NCI-H446 (cell line): Measurements from ENCODE around the gene ETV6.
A peak's percentile ranks its signal among the peaks of the same experiment; 100 is the strongest.
"Not testable (repeated sequence)": the region's sequence is repeated elsewhere in the genome, so short reads cannot be mapped to it uniquely, and the experiment has no call there.

Experiments used
- DNase-seq, 2 experiments: peaks; one replicate each; lab custom pipeline; 2025; lab: John Stamatoyannopoulos, UW

The ETV6 gene

GRCh38 chr12:11649413-11650285 lies at the start of gene ETV6:
ETV6 (plus strand) TSS chr12:11649674; CDS start chr12:11650128, 454 bp downstream.
- DNase-seq: peak; percentile 43 to 67

DNA sequence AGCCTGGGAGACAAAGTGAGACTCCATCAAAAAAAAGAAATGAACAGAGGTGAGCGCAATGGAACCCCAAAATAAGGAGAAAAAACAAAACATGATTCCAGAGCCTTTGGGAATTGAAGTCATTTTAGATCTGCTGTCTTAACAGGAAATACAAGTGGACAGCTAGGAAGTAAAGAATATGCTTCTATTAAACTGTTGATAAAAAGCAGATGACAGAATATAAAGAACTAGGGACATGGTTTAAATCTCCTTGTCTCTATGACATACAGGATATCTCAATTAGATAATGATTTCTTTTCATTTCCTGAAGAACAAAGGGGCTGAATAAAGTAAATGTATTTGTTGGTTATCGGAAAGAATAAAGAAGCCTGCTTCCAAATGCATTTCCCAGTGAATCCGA lies 49.3 kb upstream of the ETV6 start:
- no peak for DNase-seq

- DNase-seq: no peak
These were observed 47.8 kb upstream of the ETV6 start for GRCh38 chr12:11601647-11602046.

GRCh38 chr12:11607313-11608081 lies 42.0 kb upstream of the ETV6 start:
- DNase-seq: no peak

- no peak for DNase-seq
These were observed 40.4 kb upstream of the ETV6 start for GRCh38 chr12:11609045-11609444.

- no peak for DNase-seq
These were observed 34.0 kb upstream of the ETV6 start for GRCh38 chr12:11615481-11615880.

GRCh38 chr12:11618046-11618445 lies 31.4 kb upstream of the ETV6 start:
- no peak for DNase-seq

- no peak for DNase-seq
These were observed 27.6 kb upstream of the ETV6 start for GRCh38 chr12:11621797-11622423.

- DNase-seq: no peak
These were observed 26.6 kb upstream of the ETV6 start for GRCh38 chr12:11622876-11623281.

DNA sequence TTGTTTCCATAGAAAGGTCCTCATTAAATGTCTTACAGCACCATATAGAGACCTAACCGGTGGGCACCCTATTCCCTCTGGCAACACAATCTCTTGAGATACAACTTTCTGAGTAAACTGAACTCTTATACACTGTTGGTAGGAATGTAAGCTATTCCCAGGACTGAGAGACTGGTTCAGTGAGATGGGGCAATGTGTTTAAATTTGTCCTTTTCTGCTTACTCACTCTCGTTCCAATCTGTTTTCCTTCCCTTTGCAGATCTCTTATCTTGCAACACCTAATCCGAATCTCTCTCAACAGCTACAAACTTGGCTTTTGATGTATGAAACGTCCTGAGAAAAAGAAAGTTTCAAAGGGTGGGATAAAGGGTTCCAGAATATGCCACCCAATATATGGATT lies 26.1 kb upstream of the ETV6 start:
- no peak for DNase-seq

DNA sequence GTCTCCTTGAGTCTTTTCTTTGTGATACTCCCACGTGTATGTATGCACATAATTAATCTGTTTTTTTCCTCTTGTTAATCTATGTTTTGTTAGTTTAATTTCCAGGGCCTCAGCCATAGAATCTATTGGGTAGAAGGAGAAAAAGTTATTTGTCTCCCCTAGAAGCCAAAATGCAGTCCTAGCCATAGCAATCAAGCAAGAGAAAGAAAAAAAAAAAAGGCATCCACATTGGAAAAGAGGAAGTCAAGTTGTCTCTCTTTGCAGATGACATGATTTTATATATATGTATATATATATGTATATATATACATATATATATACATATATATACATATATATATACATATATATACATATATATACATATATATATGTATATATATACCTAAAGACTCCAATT lies 25.4 kb upstream of the ETV6 start:
- DNase-seq: no peak

DNA sequence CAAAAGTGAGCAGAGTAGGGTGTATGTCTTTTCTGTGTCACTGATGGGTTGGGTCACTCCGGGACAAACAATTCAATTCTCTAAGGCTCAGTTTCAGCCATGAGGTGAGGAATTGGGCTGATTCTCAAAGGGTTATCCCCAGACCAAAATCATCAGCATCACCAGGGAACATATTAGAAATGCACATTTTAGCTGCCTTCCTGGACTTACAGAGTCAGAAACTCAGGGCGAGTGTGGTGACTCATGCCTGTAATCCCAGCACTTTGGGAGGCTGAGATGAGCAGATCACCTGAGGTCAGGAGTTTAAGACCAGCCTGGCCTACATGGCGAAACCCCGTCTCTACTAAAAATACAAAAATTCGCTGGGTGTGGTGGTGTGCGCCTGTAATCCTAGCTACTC lies 21.8 kb upstream of the ETV6 start:
- not testable (repeated sequence) for DNase-seq

GRCh38 chr12:11628353-11628752 lies 21.1 kb upstream of the ETV6 start:
- DNase-seq: no peak

GRCh38 chr12:11630046-11630706 lies 19.3 kb upstream of the ETV6 start:
- DNase-seq: peak in 1 of 2 experiments; percentile 68

- no peak for DNase-seq
These were observed 18.2 kb upstream of the ETV6 start for GRCh38 chr12:11631288-11631687.

GRCh38 chr12:11631881-11632280 lies 17.6 kb upstream of the ETV6 start:
- DNase-seq: not testable (repeated sequence)

- DNase-seq: no peak
These were observed 15.5 kb upstream of the ETV6 start for GRCh38 chr12:11633968-11634367.

DNA sequence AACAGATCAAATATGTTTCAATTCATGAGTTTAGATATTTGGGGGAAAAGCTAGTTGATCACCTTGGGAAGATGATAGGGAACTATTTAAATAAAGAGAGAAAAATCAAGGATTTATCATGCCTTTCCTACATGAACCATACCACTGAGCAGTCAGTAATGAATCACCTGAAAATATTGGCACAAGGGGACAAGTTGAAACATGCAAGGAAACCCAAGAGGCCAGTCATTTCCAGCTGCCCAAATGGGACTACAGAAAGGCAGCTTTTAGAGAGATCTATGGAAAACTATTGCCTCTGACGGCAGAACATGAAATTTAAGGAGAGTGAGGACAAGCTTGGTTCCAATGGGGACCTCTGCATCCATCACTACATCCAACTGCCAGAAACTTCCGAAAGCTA lies 14.1 kb upstream of the ETV6 start:
- no peak for DNase-seq

DNA sequence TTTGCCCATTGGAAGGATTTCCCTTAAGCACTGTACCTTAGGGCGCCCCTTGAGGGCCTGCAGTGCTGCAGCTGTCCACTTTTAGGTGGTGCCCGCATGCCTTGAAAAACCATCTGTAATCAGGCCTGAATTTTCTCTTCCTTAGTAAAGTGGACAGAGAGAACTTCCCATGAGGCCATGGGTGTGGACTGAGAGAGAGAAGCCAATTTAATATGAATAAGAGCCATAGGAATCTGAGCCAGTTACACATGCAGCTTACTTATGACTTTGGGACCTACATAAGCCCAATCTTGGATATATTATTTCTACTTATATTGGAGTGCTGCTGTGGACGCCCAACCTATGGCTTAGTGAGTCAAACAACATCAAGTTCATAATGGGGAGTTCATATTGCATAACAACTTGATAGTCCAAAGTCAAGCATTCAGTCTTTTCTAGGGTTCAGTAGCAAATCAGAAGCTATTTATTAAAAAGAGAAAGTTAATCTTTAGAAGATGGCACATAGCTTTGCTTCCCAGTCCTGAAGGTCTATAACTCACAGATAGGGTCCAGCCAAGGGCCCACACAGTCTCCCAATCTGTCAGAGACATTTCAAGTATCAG lies 11.1 kb upstream of the ETV6 start:
- no peak for DNase-seq

DNA sequence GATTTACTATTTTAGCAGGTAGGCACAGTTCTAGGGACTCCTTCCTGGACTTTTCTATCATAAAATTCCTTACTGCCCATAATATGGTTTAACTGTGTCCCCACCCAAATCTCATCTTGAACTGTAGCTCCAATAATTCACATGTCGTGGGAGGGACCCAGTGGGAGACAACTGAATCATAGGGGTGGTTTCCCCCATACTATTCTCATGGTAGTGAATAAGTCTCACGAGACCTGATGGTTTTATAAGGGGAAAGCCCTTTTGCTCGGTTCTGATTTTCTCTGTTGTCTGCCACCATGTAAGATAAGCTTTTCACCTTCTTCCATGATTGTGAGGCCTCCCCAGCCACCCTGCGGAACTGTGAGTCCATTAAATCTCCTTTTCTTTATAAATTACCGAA lies 10.0 kb upstream of the ETV6 start:
- DNase-seq: no peak

GRCh38 chr12:11641522-11641921 lies 8.0 kb upstream of the ETV6 start:
- DNase-seq: no peak

DNA sequence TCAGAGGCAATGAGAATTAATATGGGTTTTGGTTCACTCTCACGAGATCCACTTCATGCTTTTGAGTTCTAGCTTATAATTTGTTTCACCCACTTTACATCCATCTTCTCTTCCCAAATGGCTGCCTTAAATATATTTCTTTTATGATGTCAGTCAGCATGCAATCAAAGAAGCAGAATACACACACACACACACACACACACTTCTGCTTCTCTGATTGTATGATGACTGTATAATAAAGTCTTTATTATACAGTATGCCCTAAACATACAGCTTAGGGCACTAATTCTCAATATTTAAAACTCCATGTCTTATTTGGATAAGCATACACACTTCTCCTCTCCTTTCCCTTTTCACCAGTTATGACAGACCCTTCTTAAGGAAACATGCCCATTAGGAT lies 6.7 kb upstream of the ETV6 start:
- DNase-seq: no peak
